ENCODE results near the gene OTOP3.
A peak's percentile ranks its signal among the peaks of the same experiment; 100 is the strongest.

DNA sequence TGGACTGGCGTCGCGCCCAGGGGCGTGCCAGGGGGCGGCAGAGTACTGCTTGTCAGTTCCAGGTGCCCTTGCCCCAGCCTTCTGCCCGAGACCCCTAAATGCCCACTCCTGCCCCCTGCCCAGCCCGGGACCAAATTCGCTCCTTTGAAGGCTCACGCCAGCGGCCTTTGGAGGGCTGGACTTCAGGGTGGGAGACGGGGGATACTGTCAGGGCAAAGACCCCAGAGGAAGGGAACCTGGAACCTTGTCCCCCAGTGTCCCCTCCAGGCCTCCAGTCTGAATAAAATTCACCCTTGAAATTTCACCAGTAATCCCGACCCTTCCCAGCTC lies 737 bp downstream of the OTOP3 start:
- peak in 1 of 2 experiments; percentile 36; a peak in 2 of 4 replicates for TF ChIP-seq CTCF (conservative IDR thresholded peaks at IDR 0.05; ENCODE audit: low read depth in 2 of 2)
- no peak for TF ChIP-seq POLR2AphosphoS5 (IDR thresholded peaks at IDR 0.05; ENCODE audit: low read depth)
- TF ChIP-seq EZH2 (IDR thresholded peaks at IDR 0.05; ENCODE audit: low read depth, unreplicated experiment) = no peak
- TF ChIP-seq CREB1 (CRISPR knock-in tag; IDR thresholded peaks at IDR 0.05; ENCODE audit: low read depth) = no peak
- no peak for TF ChIP-seq ETS1 (IDR thresholded peaks at IDR 0.05)
- TF ChIP-seq REST (IDR thresholded peaks at IDR 0.05; ENCODE audit: unreplicated experiment) = no peak
- TF ChIP-seq EZH2phosphoT487 (IDR thresholded peaks at IDR 0.05; ENCODE audit: unreplicated experiment) = no peak
- no peak for TF ChIP-seq JUNB (IDR thresholded peaks at IDR 0.05; ENCODE audit: unreplicated experiment)
- no peak for TF ChIP-seq NANOG (IDR thresholded peaks at IDR 0.05; ENCODE audit: borderline replicate concordance)
- no peak for TF ChIP-seq ZNF114 (CRISPR knock-in tag; IDR thresholded peaks at IDR 0.05)
- TF ChIP-seq, protein P1, sequence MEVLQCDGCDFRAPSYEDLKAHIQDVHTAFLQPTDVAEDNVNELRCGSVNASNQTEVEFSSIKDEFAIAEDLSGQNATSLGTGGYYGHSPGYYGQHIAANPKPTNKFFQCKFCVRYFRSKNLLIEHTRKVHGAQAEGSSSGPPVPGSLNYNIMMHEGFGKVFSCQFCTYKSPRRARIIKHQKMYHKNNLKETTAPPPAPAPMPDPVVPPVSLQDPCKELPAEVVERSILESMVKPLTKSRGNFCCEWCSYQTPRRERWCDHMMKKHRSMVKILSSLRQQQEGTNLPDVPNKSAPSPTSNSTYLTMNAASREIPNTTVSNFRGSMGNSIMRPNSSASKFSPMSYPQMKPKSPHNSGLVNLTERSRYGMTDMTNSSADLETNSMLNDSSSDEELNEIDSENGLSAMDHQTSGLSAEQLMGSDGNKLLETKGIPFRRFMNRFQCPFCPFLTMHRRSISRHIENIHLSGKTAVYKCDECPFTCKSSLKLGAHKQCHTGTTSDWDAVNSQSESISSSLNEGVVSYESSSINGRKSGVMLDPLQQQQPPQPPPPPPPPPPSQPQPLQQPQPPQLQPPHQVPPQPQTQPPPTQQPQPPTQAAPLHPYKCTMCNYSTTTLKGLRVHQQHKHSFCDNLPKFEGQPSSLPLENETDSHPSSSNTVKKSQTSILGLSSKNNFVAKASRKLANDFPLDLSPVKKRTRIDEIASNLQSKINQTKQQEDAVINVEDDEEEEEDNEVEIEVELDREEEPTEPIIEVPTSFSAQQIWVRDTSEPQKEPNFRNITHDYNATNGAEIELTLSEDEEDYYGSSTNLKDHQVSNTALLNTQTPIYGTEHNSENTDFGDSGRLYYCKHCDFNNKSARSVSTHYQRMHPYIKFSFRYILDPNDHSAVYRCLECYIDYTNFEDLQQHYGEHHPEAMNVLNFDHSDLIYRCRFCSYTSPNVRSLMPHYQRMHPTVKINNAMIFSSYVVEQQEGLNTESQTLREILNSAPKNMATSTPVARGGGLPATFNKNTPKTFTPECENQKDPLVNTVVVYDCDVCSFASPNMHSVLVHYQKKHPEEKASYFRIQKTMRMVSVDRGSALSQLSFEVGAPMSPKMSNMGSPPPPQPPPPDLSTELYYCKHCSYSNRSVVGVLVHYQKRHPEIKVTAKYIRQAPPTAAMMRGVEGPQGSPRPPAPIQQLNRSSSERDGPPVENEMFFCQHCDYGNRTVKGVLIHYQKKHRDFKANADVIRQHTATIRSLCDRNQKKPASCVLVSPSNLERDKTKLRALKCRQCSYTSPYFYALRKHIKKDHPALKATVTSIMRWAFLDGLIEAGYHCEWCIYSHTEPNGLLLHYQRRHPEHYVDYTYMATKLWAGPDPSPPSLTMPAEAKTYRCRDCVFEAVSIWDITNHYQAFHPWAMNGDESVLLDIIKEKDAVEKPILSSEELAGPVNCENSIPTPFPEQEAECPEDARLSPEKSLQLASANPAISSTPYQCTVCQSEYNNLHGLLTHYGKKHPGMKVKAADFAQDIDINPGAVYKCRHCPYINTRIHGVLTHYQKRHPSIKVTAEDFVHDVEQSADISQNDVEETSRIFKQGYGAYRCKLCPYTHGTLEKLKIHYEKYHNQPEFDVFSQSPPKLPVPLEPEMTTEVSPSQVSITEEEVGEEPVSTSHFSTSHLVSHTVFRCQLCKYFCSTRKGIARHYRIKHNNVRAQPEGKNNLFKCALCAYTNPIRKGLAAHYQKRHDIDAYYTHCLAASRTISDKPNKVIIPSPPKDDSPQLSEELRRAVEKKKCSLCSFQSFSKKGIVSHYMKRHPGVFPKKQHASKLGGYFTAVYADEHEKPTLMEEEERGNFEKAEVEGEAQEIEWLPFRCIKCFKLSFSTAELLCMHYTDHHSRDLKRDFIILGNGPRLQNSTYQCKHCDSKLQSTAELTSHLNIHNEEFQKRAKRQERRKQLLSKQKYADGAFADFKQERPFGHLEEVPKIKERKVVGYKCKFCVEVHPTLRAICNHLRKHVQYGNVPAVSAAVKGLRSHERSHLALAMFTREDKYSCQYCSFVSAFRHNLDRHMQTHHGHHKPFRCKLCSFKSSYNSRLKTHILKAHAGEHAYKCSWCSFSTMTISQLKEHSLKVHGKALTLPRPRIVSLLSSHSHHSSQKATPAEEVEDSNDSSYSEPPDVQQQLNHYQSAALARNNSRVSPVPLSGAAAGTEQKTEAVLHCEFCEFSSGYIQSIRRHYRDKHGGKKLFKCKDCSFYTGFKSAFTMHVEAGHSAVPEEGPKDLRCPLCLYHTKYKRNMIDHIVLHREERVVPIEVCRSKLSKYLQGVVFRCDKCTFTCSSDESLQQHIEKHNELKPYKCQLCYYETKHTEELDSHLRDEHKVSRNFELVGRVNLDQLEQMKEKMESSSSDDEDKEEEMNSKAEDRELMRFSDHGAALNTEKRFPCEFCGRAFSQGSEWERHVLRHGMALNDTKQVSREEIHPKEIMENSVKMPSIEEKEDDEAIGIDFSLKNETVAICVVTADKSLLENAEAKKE (CRISPR knock-in tag; IDR thresholded peaks at IDR 0.05) = no peak
- TF ChIP-seq STAT1 (IDR thresholded peaks at IDR 0.05; ENCODE audit: unreplicated experiment) = no peak

Data from GM23338 (cell line).